NCI-H748 treated with DMSO at 0.1 percent for 48 hours (cell line): ENCODE measurements around the gene ETNK2.
"Not testable (repeated sequence)": the region's sequence is repeated elsewhere in the genome, so short reads cannot be mapped to it uniquely, and the experiment has no call there.

Experiments
- DNase-seq: peaks from one replicate; lab custom pipeline; 2025; lab: John Stamatoyannopoulos, UW

ETNK2 gene

DNA sequence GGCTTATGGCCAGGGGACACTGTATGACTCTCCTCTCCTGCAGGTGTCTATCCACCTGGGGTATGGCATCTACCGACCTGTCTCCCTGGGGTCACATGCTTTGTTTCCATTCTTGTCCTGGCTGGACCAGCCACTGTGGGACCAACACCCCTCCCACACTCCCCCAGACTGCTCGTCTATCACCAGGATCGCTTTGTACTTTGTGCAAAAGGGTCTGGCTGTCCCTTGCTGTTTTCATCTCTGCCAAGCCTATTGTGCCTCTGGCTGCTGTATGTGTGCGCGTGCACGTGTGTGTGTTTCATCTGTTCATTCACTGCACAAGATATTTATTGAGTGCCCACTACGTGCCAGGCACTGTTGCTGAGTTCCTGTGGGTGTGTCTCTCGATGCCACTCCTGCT, 25.5 kb downstream of the ETNK2 start:
- DNase-seq, result no peak

- DNase-seq, result no peak
Observed at GRCh38 chr1:204125759-204126351, 26.0 kb downstream of the ETNK2 start.

- no peak for DNase-seq
Observed at GRCh38 chr1:204124639-204125038, 27.2 kb downstream of the ETNK2 start.

DNA sequence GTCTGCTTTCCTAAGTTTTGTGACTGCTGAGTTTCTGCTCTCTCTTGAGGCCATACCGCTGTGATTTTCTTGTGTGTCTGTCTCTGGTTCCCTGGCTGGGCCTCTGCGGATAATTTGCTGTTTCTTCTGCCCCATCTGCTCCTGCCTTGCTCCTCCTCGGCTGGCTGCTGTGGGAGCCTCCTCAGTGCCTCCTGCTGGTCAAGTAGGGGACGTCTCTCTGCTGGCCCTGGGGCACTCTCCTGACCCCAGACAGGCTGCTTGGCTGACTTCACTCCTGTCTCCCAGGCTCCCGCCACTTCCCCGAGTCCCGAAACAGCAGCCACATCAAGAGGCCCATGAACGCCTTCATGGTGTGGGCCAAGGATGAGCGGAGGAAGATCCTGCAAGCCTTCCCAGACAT, 28.5 kb downstream of the ETNK2 start:
- DNase-seq, result no peak

GRCh38 chr1:204121840-204122555, 29.8 kb downstream of the ETNK2 start:
- no peak for DNase-seq

- no peak for DNase-seq
Observed at GRCh38 chr1:204116539-204116938, 35.3 kb downstream of the ETNK2 start.

- DNase-seq, result no peak
Observed at GRCh38 chr1:204115116-204115515, 36.7 kb downstream of the ETNK2 start.

DNA sequence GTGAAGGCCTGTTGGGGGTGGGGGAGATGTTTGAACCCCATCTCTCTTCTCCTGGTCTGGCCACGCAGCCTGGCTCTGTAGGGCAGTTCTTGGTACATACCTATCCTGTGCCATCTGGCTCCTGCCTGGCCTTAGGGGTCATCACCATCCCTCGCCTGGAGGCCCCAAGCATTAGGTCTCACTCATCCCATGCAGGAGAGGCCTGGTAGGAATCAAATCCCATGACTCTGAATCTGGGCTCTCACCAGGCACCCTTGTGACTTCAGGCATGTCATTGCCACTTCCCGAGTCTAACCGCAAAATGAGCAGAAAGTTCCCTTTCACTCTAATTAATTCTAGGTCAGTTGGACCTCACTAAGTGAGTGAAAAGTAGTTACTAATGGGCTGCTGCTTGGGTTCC, 37.2 kb downstream of the ETNK2 start:
- DNase-seq, result no peak

DNA sequence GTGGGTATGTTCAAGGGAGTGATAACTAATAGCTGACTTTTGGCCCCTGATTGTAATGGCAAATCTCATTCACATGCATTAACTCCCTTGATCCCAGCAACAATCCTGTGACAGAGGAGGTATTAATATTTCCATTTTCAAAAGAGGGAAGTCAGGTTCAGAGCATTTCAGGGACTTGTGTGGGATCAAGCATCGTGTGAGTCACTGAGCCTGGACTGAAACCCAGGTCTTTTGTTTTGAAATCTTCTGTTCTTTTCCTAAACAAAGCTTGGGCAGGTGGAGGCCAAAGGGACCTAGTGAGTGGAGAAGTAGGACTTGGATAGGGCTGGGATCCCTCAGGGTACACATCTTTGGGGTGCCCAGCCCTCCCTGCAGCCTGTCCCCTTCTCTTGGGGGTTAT, 37.9 kb downstream of the ETNK2 start:
- no peak for DNase-seq

- DNase-seq, result no peak
Observed at GRCh38 chr1:204112876-204113730, 38.7 kb downstream of the ETNK2 start.

GRCh38 chr1:204110894-204111633, 40.8 kb downstream of the ETNK2 start:
- no peak for DNase-seq

- DNase-seq, result peak; percentile 93
Observed at GRCh38 chr1:204108312-204109141, 43.3 kb downstream of the ETNK2 start.

DNA sequence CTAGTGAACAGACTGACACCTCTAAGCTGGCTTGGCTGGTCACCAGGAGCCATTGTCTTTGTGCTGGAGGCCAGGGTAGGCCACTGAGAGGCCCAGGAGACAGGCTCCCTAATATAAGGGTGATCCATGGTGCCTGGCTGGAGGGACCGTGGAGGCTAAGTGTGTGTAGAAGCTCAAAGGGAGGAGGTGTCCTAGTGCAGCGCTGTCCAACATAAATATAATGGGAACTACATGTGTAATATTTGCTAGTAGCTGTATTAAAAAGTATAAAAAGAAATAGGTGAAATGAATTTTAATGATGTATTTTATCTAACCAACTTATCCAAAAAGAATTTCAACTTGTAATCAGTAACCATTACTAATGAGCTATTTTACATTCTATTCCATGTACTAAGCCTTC, 44.0 kb downstream of the ETNK2 start:
- no peak for DNase-seq

DNA sequence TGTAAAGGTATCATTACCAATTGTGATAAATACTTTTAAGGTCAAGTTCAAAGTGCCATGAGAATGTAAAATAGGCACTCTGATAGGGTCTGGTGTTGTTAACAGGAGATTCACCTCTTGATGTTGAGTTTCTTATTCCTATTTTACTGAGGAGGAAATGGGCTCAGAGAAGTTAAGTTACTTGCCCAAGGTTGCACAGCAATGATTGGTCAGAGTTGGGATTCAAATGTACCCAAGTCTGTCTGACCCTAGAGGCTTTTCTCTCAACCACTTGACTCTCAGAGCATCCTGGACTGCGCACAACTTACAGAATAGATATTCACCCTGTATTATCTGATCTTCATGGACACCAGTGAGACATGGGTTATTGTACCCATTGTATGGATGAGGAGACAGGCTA, 45.0 kb downstream of the ETNK2 start:
- DNase-seq, result no peak

DNA sequence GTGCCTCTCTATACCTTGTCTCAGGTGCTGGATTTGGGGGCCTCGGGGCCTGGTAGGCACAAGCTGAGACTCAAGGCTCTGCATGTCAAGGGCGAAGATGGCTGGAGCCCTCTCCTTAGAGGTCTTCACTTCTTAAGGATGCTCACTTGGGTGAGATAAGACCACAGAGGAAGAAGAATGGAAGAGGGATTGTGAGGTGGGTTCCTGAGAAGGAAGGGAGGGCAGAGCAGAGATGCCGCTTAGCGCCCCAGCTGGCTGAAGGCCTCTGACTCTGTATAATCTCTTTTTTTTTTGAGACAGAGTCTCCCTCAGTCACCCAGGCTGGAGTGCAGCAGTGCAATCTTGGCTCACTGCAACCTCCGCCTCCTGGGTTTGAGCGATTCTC, 46.7 kb downstream of the ETNK2 start:
- DNase-seq, result no peak

- DNase-seq, result no peak
Observed at GRCh38 chr1:204104331-204105130, 47.3 kb downstream of the ETNK2 start.

- no peak for DNase-seq
Observed at GRCh38 chr1:204103431-204103741, 48.5 kb downstream of the ETNK2 start.

GRCh38 chr1:204102739-204103430, 49.0 kb downstream of the ETNK2 start:
- DNase-seq, result no peak

DNA sequence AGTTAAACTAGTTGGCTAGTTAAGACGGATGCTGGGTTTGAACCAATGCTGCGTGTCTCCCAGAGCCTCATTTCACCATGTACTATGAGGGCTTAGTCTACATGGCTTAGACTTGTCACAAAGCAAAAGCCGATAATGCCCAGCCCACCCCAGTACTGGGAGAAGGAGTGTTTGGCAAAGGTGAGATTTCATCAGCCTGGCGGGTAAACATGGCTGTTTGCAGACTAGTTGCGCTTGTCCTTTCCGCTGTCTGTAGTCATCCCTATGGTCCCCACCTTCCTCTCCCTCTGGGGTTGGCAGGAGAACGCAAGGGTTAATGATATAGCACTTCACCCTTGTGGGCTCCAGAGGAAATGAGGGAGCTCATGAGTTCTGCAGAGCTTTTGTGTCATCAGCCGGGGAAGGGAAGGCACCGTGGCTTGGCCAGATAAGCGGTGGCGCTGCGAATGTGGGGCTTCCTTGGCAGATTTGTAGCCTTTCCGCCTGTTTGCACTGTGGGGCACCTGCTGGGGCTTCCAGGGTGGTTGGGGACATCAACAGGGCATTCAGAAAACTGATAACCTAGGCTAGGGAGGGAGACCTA, 49.7 kb downstream of the ETNK2 start:
- peak; percentile 0 for DNase-seq

DNA sequence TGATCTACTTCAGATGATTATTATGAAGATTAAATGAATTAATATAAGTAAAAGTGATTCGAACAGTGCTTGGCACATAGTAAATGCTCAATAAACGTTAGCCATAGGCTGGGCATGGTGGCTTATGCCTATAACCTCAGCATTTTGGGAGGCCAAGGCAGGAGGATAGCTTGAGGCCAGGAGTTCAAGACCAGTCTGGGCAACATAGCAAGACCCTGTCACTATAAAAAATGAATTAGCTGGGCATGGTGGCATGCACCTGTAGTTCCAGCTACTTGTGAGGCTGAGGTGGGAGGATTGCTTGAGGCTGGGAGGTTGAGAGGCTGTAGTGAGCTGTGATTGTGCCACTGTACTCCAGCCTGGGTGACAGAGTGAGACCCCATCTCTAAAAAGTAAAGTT, 52.1 kb downstream of the ETNK2 start:
- not testable (repeated sequence) for DNase-seq
